HUES64 (cell line): ENCODE data around the gene LGI4.
A peak's percentile ranks its signal among the peaks of the same experiment; 100 is the strongest.

ENCODE experiments used
- H3K27ac ChIP-seq: 2 replicates; pipeline ENCODE4 v1.7.0; 2013; ENCODE audit warnings: low read depth, low read length, inconsistent platforms
- H3K27me3 ChIP-seq: 2 replicates; pipeline ENCODE4 v1.6.1; 2013; ENCODE audit warnings: mild to moderate bottlenecking, low read length; ENCODE audit not compliant: insufficient read depth
- H3K36me3 ChIP-seq: 2 replicates; pipeline ENCODE4 v1.6.1; 2013; ENCODE audit warnings: mild to moderate bottlenecking, low read length; ENCODE audit not compliant: insufficient read depth
- H3K4me1 ChIP-seq: 2 replicates; pipeline ENCODE4 v1.6.1; 2013; ENCODE audit warnings: mild to moderate bottlenecking, low read length, moderate library complexity; ENCODE audit not compliant: insufficient read depth
- H3K4me3 ChIP-seq: 2 replicates; pipeline ENCODE4 v1.5.1; 2013; ENCODE audit warnings: mild to moderate bottlenecking, low read length, moderate library complexity
- H3K9ac ChIP-seq: 2 replicates; pipeline ENCODE4 v1.6.1; 2013; ENCODE audit warnings: mild to moderate bottlenecking, low read depth, low read length
- H3K9me3 ChIP-seq: 2 replicates; pipeline ENCODE4 v1.6.1; 2013; ENCODE audit warnings: low read depth, low read length; ENCODE audit not compliant: insufficient read depth
- WGBS: fragments of 150-250, 120-280 bp; methylation state at CpG from one replicate; pipeline ENCODE4 v1.1.7; 2013; ENCODE audit warnings: missing lambda C conversion rate; 5-methylcytosine and 5-hydroxymethylcytosine counted together

LGI4 gene

DNA sequence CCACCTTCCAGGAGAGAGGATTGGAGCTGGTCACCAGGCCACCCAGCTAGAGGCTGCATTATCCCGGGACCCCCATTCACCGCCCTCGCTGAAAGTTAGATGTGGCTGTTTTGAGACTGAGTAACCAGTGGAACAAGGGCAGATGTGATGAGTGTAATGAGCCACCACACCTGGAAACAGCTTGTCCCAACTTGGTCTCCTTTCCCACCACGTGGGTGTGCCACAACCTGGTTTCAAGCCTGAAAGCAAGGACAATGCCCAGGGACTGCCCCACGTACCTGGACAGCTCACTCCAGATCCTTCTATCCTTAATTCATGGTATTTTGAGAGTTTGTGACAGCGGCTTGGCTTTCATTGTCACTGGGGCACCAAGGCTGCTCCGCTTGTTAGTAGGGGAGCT is 7.0 kb downstream of the LGI4 start:
- Histone ChIP-seq H3K9me3 (no peaks in the 10 kb centered on the region), H3K36me3 (no peaks in the 10 kb centered on the region), H3K4me3 (no peak overlapping the region), H3K27me3 (no peaks in the 10 kb centered on the region), H3K27ac (no peak overlapping the region), H3K4me1 (peaks cover 8% of the 10 kb centered on the region), H3K9ac (no peak overlapping the region)
- WGBS: 84% methylated on average over 7 of the region's 7 CpGs

DNA sequence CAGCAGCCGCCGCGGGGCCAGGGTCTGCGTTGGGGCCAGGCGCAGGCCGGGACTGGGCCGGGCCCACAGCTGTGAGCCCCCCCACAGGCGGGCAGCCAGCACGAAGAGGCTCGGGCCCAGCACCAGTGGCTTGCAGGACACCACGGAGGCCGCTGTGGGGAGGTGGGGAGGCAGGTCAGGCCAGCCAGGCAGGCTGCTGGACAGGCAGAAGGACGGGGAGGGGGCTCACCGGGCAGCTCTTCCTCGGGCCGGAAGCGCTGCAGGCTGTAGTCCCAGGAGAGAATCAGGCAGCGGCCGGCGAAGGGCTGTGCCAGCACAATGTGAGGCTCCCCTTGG is 8.3 kb downstream of the LGI4 start:
- no peak overlapping the region for H3K27ac ChIP-seq
- peaks cover 12% of the 10 kb centered on the region for H3K4me1 ChIP-seq
- H3K27me3 ChIP-seq: no peaks in the 10 kb centered on the region
- H3K9me3 ChIP-seq: no peaks in the 10 kb centered on the region
- H3K36me3 ChIP-seq: no peaks in the 10 kb centered on the region
- 86% methylated on average over 20 of the region's 20 CpGs for WGBS
- H3K4me3 ChIP-seq: no peak overlapping the region
- no peak overlapping the region for H3K9ac ChIP-seq

DNA sequence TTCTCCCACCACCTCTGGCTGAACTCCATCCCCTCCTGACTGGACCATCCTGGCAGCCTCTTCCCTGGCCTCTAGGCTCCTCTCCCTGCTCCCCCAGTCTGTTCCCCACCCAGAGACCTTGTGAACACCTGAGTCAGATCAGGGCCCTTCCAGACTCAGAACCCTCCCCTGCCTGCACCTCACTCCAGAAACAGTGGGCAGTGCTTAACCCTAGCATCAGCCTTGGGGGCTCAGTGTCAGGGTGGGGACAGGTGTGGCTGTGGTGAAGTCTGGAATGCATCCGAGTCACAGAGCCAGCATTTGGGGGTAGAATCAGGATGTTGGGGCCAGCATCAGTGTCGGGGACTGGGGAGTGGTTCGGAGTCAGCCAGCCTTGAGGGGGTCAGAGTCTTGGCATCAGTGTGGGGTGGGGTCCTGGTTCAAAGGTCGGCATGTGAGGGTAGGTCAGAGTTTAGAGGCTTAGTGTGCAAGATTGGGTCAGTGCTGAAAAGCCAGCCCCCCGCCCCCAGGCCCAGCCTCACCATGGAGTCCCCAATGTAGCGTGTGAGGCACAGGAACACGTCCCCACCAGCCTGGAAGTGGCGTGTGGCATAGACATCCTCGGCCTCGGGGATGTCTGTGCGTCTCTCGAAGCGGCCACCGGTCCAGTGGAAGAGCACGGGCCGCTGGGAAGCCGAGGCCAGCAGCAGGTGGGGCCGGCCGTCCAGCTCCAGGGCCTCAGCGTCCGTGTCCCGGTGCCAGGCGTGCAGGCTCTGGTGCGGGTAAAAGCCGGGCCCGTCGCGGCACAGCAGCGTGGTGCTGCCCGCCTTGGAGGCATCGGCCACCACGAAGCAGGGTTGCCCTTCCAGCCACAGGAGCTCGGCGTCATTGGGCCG is 8.9 kb downstream of the LGI4 start:
- Histone ChIP-seq H3K9me3 (no peaks in the 10 kb centered on the region), H3K36me3 (no peaks in the 10 kb centered on the region), H3K4me1 (peaks cover 12% of the 10 kb centered on the region), H3K27me3 (no peaks in the 10 kb centered on the region), H3K4me3 (no peak overlapping the region), H3K27ac (no peak overlapping the region), H3K9ac (no peak overlapping the region)
- WGBS: 94% methylated on average over 35 of the region's 35 CpGs

DNA sequence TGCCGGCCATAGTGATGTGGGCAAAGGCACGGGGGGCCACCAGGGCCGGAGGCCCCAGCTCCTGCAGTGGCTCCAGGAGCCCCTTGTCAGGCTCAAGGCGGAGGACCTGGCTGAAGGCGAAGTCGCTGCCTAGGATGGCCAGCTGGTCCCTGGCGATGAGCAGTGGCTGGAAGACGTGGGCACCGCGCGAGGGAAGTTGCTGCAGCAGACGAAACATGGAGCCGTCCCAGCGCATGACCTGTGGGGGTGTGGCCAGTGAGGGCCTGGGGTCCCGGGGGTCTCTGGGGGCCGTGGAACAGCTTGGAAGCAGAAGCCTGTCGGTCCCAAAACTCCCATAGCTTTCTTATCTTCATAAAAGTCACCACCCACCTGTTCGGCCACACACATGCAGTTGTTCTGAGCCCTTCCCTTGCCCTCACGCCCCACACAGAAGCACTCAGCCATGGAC is 9.6 kb downstream of the LGI4 start:
- Histone ChIP-seq H3K4me1 (peaks cover 12% of the 10 kb centered on the region), H3K9me3 (no peaks in the 10 kb centered on the region), H3K27ac (no peak overlapping the region), H3K36me3 (no peaks in the 10 kb centered on the region), H3K9ac (no peak overlapping the region), H3K4me3 (no peak overlapping the region), H3K27me3 (no peaks in the 10 kb centered on the region)
- 94% methylated on average over 19 of the region's 19 CpGs for WGBS

DNA sequence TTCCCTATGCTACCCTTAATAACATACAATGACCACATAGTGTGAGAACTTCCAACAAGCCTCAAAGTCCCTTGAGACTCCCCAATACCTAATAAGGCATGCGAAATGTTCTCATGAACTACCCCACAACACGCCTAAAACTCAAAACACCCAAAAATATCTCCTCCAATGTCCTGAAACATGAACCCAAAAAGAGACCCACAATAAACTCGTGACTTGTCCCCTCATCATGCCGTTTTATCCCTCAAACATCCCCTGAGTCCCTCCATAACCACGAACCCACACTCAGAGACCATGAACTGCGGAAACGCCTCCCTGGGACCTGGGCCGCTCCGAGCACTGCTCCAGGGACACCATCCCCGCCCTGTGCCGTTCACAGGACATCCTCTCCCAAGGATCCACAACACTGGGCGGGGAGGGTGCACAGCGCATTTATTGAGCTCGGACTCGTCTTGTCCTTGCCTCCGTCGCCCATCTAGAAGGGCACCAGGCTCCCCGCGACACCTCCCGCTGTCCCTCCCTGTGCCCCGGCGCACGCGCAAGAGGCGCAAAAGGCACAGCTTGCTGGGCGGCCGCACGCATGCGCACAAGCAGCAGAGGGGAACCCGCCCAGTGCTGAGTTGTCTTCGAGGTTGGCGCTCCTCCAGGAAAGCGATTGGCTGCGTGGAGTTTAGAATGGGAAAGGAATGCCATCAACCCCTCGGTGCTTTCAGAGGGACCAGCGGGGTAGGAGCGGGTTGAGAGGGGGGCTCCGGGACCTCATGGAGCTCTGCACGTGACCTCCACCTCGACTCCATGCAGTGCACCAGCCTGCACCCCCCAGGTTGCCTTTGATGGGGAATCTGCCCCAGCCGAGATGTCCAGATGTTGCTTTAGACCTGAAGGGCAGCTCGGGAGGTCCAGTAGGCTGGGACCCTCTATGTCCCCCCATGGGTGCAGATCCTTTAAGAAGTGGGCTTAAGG is 10.5 kb downstream of the LGI4 start:
- H3K27ac ChIP-seq: no peak overlapping the region
- no peaks in the 10 kb centered on the region for H3K27me3 ChIP-seq
- H3K4me1 ChIP-seq: peaks cover 12% of the 10 kb centered on the region
- no peaks in the 10 kb centered on the region for H3K36me3 ChIP-seq
- no peak overlapping the region for H3K9ac ChIP-seq
- no peaks in the 10 kb centered on the region for H3K9me3 ChIP-seq
- WGBS: 95% methylated on average over 42 of the region's 42 CpGs
- peak overlapping the region; percentile 33 for H3K4me3 ChIP-seq

DNA sequence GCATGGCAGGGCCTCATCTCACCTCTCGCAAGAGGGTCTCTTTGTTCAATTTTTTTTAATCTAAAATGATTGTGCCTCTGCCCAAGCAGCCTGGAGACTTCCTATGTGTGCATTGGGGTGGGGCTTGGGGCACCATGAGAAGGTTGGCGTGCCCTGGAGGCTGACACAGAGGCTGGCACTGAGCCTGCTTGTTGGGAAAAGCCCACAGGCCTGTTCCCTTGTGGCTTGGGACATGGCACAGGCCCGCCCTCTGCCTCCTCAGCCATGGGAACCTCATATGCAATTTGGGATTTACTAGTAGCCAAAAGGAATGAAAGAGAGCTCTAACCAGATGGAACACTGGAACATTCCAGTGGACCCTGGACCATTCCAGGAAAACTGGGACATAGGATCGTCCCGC is 11.3 kb downstream of the LGI4 start:
- 95% methylated on average over 5 of the region's 5 CpGs for WGBS

DNA sequence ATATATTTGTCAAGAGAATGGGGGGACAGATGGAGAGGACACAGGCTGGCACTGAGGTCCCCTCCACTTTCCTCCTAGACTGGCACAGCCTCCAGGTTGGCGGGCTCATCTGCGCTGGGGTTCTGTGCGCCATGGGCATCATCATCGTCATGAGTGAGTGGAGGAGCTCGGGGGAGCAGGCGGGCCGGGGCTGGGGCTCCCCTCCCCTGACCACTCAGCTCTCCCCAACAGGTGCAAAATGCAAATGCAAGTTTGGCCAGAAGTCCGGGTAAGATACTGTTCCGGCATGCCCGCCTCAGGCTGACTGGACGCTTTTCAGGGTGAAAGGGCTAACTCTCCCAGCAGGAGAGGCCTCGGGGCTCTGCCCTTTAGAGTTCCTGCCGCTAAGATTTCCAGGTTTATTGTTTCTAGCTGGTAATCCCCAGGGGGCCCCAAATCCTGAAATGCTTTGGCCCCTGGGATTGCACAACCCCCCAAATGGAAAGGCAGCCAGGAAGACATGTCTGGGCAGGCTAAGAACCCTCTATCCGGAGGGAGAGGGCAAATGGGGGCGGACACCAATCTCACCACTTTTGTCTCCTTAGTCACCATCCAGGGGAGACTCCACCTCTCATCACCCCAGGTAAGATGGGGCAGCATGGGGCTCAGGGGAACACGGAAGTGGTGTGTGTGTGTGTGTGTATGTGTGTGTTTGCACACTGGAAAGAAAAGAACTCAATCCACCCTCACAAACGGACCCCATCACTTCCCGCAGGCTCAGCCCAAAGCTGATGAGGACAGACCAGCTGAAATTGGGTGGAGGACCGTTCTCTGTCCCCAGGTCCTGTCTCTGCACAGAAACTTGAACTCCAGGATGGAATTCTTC is 11.9 kb downstream of the LGI4 start:
- Histone ChIP-seq H3K9me3 (no peaks in the 10 kb centered on the region), H3K36me3 (no peaks in the 10 kb centered on the region), H3K27me3 (no peaks in the 10 kb centered on the region), H3K9ac (no peak overlapping the region), H3K4me1 (peaks cover 17% of the 10 kb centered on the region), H3K4me3 (no peak overlapping the region), H3K27ac (no peak overlapping the region)
- WGBS: 75% methylated on average over 18 of the region's 19 CpGs

More for the DNA sequence above, 11.3 kb downstream of the LGI4 start:
- H3K27ac ChIP-seq: no peak overlapping the region
- H3K4me1 ChIP-seq: peaks cover 15% of the 10 kb centered on the region
- no peaks in the 10 kb centered on the region for H3K27me3 ChIP-seq
- H3K4me3 ChIP-seq: no peak overlapping the region
- H3K9me3 ChIP-seq: no peaks in the 10 kb centered on the region
- no peaks in the 10 kb centered on the region for H3K36me3 ChIP-seq
- H3K9ac ChIP-seq: no peak overlapping the region

DNA sequence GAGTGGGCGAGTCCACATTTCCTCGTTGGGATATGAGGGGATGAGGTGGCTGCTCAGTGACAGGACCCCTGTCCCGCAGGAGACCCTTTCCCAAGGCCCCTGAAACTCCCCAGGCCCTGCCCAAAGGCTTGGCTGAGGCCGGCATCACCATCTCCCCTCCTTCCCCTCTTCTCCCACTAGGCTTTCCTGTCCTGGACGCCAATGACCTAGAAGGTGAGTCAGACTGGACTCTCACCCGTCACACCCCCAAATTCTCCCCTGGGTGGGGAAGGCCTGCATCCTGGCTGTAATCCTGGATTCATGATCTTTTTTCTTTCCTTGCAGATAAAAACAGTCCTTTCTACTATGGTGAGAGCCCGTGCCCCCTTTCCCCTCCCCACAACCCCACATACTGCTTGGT is 14.0 kb downstream of the LGI4 start:
- Histone ChIP-seq H3K9ac (no peak overlapping the region), H3K4me3 (no peak overlapping the region), H3K9me3 (no peaks in the 10 kb centered on the region), H3K36me3 (no peaks in the 10 kb centered on the region), H3K4me1 (peaks cover 17% of the 10 kb centered on the region), H3K27ac (no peak overlapping the region), H3K27me3 (no peaks in the 10 kb centered on the region)
- WGBS: 79% methylated on average over 7 of the region's 7 CpGs

DNA sequence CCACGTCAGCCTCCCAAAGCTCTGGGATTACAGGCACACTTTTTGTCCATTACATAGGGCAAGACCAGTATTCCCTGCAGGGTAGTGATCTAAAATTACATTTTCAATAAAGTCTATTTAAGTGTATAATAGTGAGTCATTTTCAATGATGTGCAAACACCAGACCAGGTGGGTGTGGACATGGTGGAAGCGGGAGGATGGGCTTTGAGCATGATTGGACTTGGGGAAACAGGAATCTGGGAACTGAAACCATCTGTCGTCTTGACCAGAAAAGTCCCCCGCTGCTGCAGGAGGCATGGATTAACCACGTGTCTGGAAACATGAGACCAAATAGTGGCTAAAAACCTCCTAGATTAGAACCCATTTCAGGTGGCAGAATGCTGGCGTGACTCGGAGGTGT is 14.4 kb downstream of the LGI4 start:
- no peaks in the 10 kb centered on the region for H3K9me3 ChIP-seq
- H3K27ac ChIP-seq: no peak overlapping the region
- no peak overlapping the region for H3K4me3 ChIP-seq
- no peaks in the 10 kb centered on the region for H3K36me3 ChIP-seq
- peaks cover 17% of the 10 kb centered on the region for H3K4me1 ChIP-seq
- WGBS: 85% methylated on average over 7 of the region's 7 CpGs
- H3K27me3 ChIP-seq: no peaks in the 10 kb centered on the region
- H3K9ac ChIP-seq: no peak overlapping the region

DNA sequence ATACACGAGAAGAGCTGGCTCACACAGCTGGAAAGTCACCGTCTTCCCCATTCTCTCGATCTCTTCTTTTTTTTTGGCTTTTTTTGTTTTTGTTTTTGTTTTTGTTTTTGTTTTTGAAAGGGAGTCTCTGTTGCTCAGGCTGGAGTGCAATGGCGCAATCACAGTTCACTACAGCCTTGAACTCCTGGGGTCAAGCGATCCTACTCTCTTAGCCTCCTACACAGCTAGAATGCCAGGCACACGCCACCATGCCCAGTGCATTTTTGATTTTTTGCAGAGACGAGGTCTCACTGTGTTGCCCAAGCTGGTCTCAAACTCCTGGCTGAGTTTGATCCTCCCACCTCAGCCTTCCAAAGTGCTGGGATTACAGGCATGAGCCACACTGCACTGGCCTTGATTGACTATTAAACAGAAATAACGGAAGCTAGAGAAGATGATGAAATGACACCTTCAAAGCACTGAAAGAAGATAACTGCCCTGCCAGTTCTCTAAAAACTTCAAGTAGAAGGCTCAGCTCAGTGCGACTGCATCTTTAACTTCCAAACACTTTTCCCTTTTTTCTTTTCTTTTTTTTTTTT is 15.2 kb downstream of the LGI4 start:
- Histone ChIP-seq H3K36me3 (no peaks in the 10 kb centered on the region), H3K4me1 (peaks cover 17% of the 10 kb centered on the region), H3K27me3 (no peaks in the 10 kb centered on the region), H3K4me3 (no peak overlapping the region), H3K27ac (no peak overlapping the region), H3K9me3 (no peaks in the 10 kb centered on the region), H3K9ac (no peak overlapping the region)
- WGBS: 90% methylated on average over 9 of the region's 9 CpGs
